GM12873 (cell line): ENCODE data around the gene CMIP.

Source experiments
- CTCF ChIP-seq: IDR thresholded peaks from 2 replicates; pipeline ENCODE4 v1.5.1; 2012; ENCODE audit warnings: low read depth, mild to moderate bottlenecking, moderate library complexity, low read length, control low read depth; ENCODE audit not compliant: insufficient read depth; ENCODE audit errors: missing control alignments

The CMIP gene

GRCh38 chr16:81551821-81552304, 107.3 kb downstream of the CMIP start:
- TF ChIP-seq CTCF: no peak

GRCh38 chr16:81552743-81553079, 108.1 kb downstream of the CMIP start:
- no peak for TF ChIP-seq CTCF

- no peak for TF ChIP-seq CTCF
Measured at GRCh38 chr16:81553080-81553813, 108.6 kb downstream of the CMIP start.

GRCh38 chr16:81553814-81554675, 109.4 kb downstream of the CMIP start:
- no peak for TF ChIP-seq CTCF

- no peak for TF ChIP-seq CTCF
Measured at GRCh38 chr16:81554979-81555378, 110.4 kb downstream of the CMIP start.

- TF ChIP-seq CTCF: no peak
Measured at GRCh38 chr16:81555660-81556059, 111.1 kb downstream of the CMIP start.

- no peak for TF ChIP-seq CTCF
Measured at GRCh38 chr16:81556715-81557284, 112.2 kb downstream of the CMIP start.
